K562 (cell line): ENCODE measurements around the gene MOK. TPM values are rescaled to one million over a fixed set of nuclear protein-coding genes. Genes with fewer than 3 reads are reported as not detected.

Experiments
- ATAC-seq: fragments of 200-7000 bp; cut with Tn5 transposase; 3 replicates; pipeline ENCODE4 v1.9.1; 2020; ENCODE audit warnings: moderate library complexity
- BruUV-seq: library from RNA; stranded (reverse); fragments of 400-500 nt; replicated peaks from 2 replicates; lab custom pipeline; 2021; lab: Mats Ljungman, UMichigan
- CTCF ChIA-PET: fragments of 300-600 bp; formaldehyde crosslinking; extraction: SDS; loops from one replicate; lab custom pipeline; 2021; ENCODE audit warnings: low intra/inter-chr PET ratio; lab: Yijun Ruan, JAX
- POLR2A ChIA-PET: fragments of 300-600, 350-650 bp; sonication (Branson Sonifier 250); formaldehyde crosslinking; extraction: SDS; loops from one replicate; lab custom pipeline; 2021; ENCODE audit warnings: antibody characterized with exemption, inconsistent platforms; lab: Yijun Ruan, JAX
- DNase-seq, 4 experiments: peaks; one replicate each; pipeline versions ENCODE4 v3.0.0 to v3.0.0-alpha.2; 2011 to 2018; ENCODE audit warnings: low spot score in 3 of 4, mixed read lengths in 3 of 4; ENCODE audit errors: extremely low read depth in 1 of 4
- FAIRE-seq: peaks from 2 replicates; lab custom pipeline; 2011; peaks lifted over from hg19 to GRCh38; lab: Jason Lieb, UNC
- H2AFZ ChIP-seq: 2 replicates; pipeline ENCODE4 v1.6.0; 2011; ENCODE audit warnings: low read depth, low read length, control low read depth, inconsistent platforms
- H3K27ac ChIP-seq: fragments of 200-600 bp; 3 replicates; pipeline ENCODE4 v1.8.0; 2011; ENCODE audit warnings: low read depth, mild to moderate bottlenecking, control low read depth, inconsistent platforms, low read length, moderate library complexity, mixed read lengths; ENCODE audit errors: extremely low read depth
- H3K27me3 ChIP-seq, 2 experiments: fragments of 300-600 bp in 1 of 2; 2 replicates in 1 of 2; 3 replicates in 1 of 2; pipeline versions ENCODE4 v1.6.0 to v1.8.0; 2011; ENCODE audit warnings: inconsistent platforms in 2 of 2, low read length in 2 of 2, mild to moderate bottlenecking in 1 of 2, mixed read lengths in 1 of 2, moderate library complexity in 1 of 2; ENCODE audit not compliant: control insufficient read depth in 2 of 2, insufficient read depth in 2 of 2
- H3K36me3 ChIP-seq: fragments of 300-600 bp; 3 replicates; pipeline ENCODE4 v1.8.0; 2011; ENCODE audit warnings: mild to moderate bottlenecking, low read length, inconsistent platforms; ENCODE audit not compliant: control insufficient read depth, insufficient read depth
- H3K4me1 ChIP-seq, 2 experiments: fragments of 200-600 bp in 1 of 2; replicated peaks in 1 of 2; 2 replicates in 1 of 2; 3 replicates in 1 of 2; pipeline versions ENCODE4 v1.5.1 to v1.8.0; 2011; ENCODE audit warnings: inconsistent platforms in 2 of 2, low read length in 2 of 2, mild to moderate bottlenecking in 1 of 2, mixed read lengths in 1 of 2, moderate library complexity in 1 of 2; ENCODE audit not compliant: control insufficient read depth in 2 of 2, insufficient read depth in 2 of 2
- H3K4me2 ChIP-seq: 2 replicates; pipeline ENCODE4 v1.6.1; 2011; ENCODE audit warnings: low read length, control low read depth, inconsistent platforms, mixed read lengths; ENCODE audit not compliant: insufficient read depth
- H3K4me3 ChIP-seq: fragments of 200-600 bp; sonication (generic), shearing (Covaris generic); 2 replicates; pipeline ENCODE4 v1.5.1; 2016; ENCODE audit warnings: control low read depth, inconsistent platforms
- H3K79me2 ChIP-seq: fragments of 200-600 bp; 3 replicates; pipeline ENCODE4 v1.8.0; 2011; ENCODE audit warnings: low read length, inconsistent platforms; ENCODE audit not compliant: control insufficient read depth, insufficient read depth
- H3K9ac ChIP-seq, 2 experiments: 2 replicates each; pipeline versions ENCODE4 v1.6.0 to v1.6.1; 2011; ENCODE audit warnings: low read depth in 2 of 2, low read length in 2 of 2, control low read depth in 1 of 2, inconsistent platforms in 1 of 2, mild to moderate bottlenecking in 1 of 2, mixed read lengths in 1 of 2; ENCODE audit not compliant: insufficient read depth in 1 of 2
- H3K9me1 ChIP-seq: one replicate; pipeline ENCODE4 v1.6.0; 2011; ENCODE audit warnings: inconsistent platforms, mild to moderate bottlenecking, low read length, moderate library complexity; ENCODE audit not compliant: control insufficient read depth, insufficient read depth
- H3K9me3 ChIP-seq: replicated peaks from 2 replicates; pipeline ENCODE4 v1.5.1; 2011; ENCODE audit warnings: low read depth, low read length, inconsistent platforms; ENCODE audit not compliant: control insufficient read depth, insufficient read depth
- H4K20me1 ChIP-seq: replicated peaks from 2 replicates; pipeline ENCODE4 v1.6.1; 2011; ENCODE audit warnings: low read length, inconsistent platforms, mixed read lengths; ENCODE audit not compliant: control insufficient read depth, insufficient read depth
- CBFA2T2 ChIP-seq: fragments of 450-650 bp; conservative IDR thresholded peaks from 2 replicates; pipeline ENCODE4 v1.6.1; 2017; ENCODE audit warnings: mild to moderate bottlenecking
- ELK1 ChIP-seq: sonication (generic); formaldehyde crosslinking; IDR thresholded peaks from 2 replicates; pipeline ENCODE4 v1.8.1; 2022; ENCODE audit warnings: missing genetic modification reagents
- HMGXB4 ChIP-seq: sonication (generic); formaldehyde crosslinking; IDR thresholded peaks from 2 replicates; pipeline ENCODE4 v1.8.1; 2023; ENCODE audit warnings: mild to moderate bottlenecking, missing genetic modification reagents
- MCM2 ChIP-seq: fragments of 450-650 bp; IDR thresholded peaks from 2 replicates; pipeline ENCODE4 v1.6.1; 2017; ENCODE audit warnings: low read depth, mild to moderate bottlenecking
- MXD1 ChIP-seq: fragments of 250-450 bp; sonication (Bioruptor Pico); IDR thresholded peaks from 2 replicates; pipeline ENCODE4 v1.8.0; 2021; ENCODE audit warnings: borderline replicate concordance, mild to moderate bottlenecking, moderate library complexity; ENCODE audit not compliant: poor library complexity, severe bottlenecking
- SP1 ChIP-seq: sonication (generic); formaldehyde crosslinking; IDR thresholded peaks from 2 replicates; pipeline ENCODE4 v1.8.1; 2022; ENCODE audit warnings: mild to moderate bottlenecking, missing genetic modification reagents
- SP2 ChIP-seq: IDR thresholded peaks from 2 replicates; pipeline ENCODE4 v1.6.1; 2011; ENCODE audit warnings: mild to moderate bottlenecking, low read depth, low read length, moderate library complexity; ENCODE audit not compliant: poor library complexity, severe bottlenecking; ENCODE audit errors: extremely low read depth
- TAF1 ChIP-seq: IDR thresholded peaks from 2 replicates; pipeline ENCODE4 v1.6.1; 2011; ENCODE audit warnings: mild to moderate bottlenecking, low read length, moderate library complexity; ENCODE audit not compliant: insufficient read depth, control insufficient read depth, severe bottlenecking; ENCODE audit errors: extremely low read depth
- ZNF24 ChIP-seq: fragments of 450-650 bp; IDR thresholded peaks from 2 replicates; pipeline ENCODE4 v1.6.1; 2016
- ZNF668 ChIP-seq: fragments of 250-450 bp; sonication (Bioruptor Pico); IDR thresholded peaks from 2 replicates; pipeline ENCODE4 v1.8.0; 2022; ENCODE audit warnings: mild to moderate bottlenecking, inconsistent platforms
- WGBS: fragments of 100-300 bp; shearing (Covaris generic); methylation state at CpG from one replicate; pipeline ENCODE4 v1.1.6; 2016; ENCODE audit warnings: low coverage, mixed read lengths; ENCODE audit not compliant: insufficient coverage; ENCODE audit errors: missing lambda C conversion rate; 5-methylcytosine and 5-hydroxymethylcytosine counted together
- in situ Hi-C: fragments of 300-500 bp; cut with MboI; formaldehyde crosslinking; loops from 4 replicates; pipeline ENCODE4 v1.15.0; 2018; ENCODE audit warnings: inconsistent platforms, mixed read lengths
- intact Hi-C: fragments of 100-400 bp; cut with micrococcal nuclease; formaldehyde crosslinking; loops from 2 replicates; pipeline ENCODE4 v1.14.2; 2022
- polyA plus RNA-seq, 8 experiments: library from polyadenylated mRNA; depleted of rRNA in 4 of 8; stranded (reverse) in 5 of 8; unstranded in 3 of 8; fragments of >200 nt; fragmentation: Nextera tagmentation in 2 of 8; fragmentation: Illumina TruSeq in 1 of 8; extraction: Ambion mirVana in 2 of 8; extraction: Trizol in 1 of 8; gene quantifications; 2 replicates each; pipeline versions ENCODE4 v1.2.1 to v1.2.3, GENCODE V29; 2011 to 2014; ENCODE audit warnings: inconsistent platforms in 1 of 8, missing spikeins in 1 of 8
- total RNA-seq, 7 experiments: library from RNA; depleted of rRNA in 6 of 7; stranded (reverse); fragments of >200 nt in 6 of 7; fragmentation: Illumina TruSeq in 2 of 7; extraction: Trizol in 2 of 7; gene quantifications; 2 replicates each; pipeline versions ENCODE4 v1.2.1 to v1.2.3, GENCODE V29; 2011 to 2021; ENCODE audit warnings: low replicate concordance in 1 of 7
- TF ChIP-seq, protein P1 (sequence below): IDR thresholded peaks from 3 replicates; pipeline ENCODE4 v1.6.1; 2011; ENCODE audit warnings: borderline replicate concordance, mild to moderate bottlenecking, moderate library complexity; ENCODE audit not compliant: insufficient read length; ENCODE audit errors: extremely low read depth
- TF ChIP-seq, protein P2 (sequence below): fragments of 450-650 bp; IDR thresholded peaks from 2 replicates; pipeline ENCODE4 v1.6.1; 2016

The MOK gene
- total and polyA plus RNA-seq, 9 of the 15 experiments (the other 6 are each of a cell fraction or from before 2014, with no cell fraction given) = 1.3 to 8.4 (median 5.3) TPM

GRCh38 chr14:102321456-102322422 is 16.8 kb upstream of the MOK start:
- in situ Hi-C loops = loop anchor here (10.0 kb wide), 1 partner anchor 193 kb away; no protein-coding TSS in a partner anchor
- no peak overlapping the region; a peak in 1 of 4 replicates for H3K9ac ChIP-seq
- DNase-seq (no peak), FAIRE-seq (no peak), ATAC-seq (no peak)
- H3K4me2 ChIP-seq = no peak overlapping the region
- H3K36me3 ChIP-seq = peaks cover 14% of the 10 kb centered on the region; the same call in 2 of the 3 replicates
- no peak overlapping the region for H3K4me3 ChIP-seq
- H2AFZ ChIP-seq = no peak overlapping the region
- H3K79me2 ChIP-seq = peaks cover 15% of the 10 kb centered on the region
- no peak overlapping the region for H3K27ac ChIP-seq
- no TSS peak for BruUV-seq
- ChIA-PET CTCF (no interaction called here), POLR2A (interaction anchor here (0.5 to 0.7 kb wide), 3 partner anchors 154 to 249 kb away, joined by 3 read pairs; no protein-coding TSS in a partner anchor)
- peaks cover 18 to 24% of the 10 kb centered on the region in 2 experiments; a peak in 4 of 5 replicates for H3K4me1 ChIP-seq
- intact Hi-C loops = no loop called here
- H3K9me3 ChIP-seq = no peaks in the 10 kb centered on the region
- no peaks in the 10 kb centered on the region for H3K9me1 ChIP-seq
- H4K20me1 ChIP-seq = no peaks in the 10 kb centered on the region
- H3K27me3 ChIP-seq = no peaks in the 10 kb centered on the region
- 96% methylated on average over 11 of the region's 12 CpGs for WGBS
- TF ChIP-seq CBFA2T2 = no peak
- TF ChIP-seq ZNF24 = no peak
- no peak for TF ChIP-seq ZNF668
- no peak for TF ChIP-seq MXD1 (CRISPR knock-in tag)
- TF ChIP-seq, protein P1, sequence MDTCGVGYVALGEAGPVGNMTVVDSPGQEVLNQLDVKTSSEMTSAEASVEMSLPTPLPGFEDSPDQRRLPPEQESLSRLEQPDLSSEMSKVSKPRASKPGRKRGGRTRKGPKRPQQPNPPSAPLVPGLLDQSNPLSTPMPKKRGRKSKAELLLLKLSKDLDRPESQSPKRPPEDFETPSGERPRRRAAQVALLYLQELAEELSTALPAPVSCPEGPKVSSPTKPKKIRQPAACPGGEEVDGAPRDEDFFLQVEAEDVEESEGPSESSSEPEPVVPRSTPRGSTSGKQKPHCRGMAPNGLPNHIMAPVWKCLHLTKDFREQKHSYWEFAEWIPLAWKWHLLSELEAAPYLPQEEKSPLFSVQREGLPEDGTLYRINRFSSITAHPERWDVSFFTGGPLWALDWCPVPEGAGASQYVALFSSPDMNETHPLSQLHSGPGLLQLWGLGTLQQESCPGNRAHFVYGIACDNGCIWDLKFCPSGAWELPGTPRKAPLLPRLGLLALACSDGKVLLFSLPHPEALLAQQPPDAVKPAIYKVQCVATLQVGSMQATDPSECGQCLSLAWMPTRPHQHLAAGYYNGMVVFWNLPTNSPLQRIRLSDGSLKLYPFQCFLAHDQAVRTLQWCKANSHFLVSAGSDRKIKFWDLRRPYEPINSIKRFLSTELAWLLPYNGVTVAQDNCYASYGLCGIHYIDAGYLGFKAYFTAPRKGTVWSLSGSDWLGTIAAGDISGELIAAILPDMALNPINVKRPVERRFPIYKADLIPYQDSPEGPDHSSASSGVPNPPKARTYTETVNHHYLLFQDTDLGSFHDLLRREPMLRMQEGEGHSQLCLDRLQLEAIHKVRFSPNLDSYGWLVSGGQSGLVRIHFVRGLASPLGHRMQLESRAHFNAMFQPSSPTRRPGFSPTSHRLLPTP = no peak
- TF ChIP-seq SP1 (CRISPR knock-in tag) = no peak
- TF ChIP-seq HMGXB4 = no peak
- no peak for TF ChIP-seq SP2
- no peak for TF ChIP-seq ELK1 (CRISPR knock-in tag)
- TF ChIP-seq, protein P2, sequence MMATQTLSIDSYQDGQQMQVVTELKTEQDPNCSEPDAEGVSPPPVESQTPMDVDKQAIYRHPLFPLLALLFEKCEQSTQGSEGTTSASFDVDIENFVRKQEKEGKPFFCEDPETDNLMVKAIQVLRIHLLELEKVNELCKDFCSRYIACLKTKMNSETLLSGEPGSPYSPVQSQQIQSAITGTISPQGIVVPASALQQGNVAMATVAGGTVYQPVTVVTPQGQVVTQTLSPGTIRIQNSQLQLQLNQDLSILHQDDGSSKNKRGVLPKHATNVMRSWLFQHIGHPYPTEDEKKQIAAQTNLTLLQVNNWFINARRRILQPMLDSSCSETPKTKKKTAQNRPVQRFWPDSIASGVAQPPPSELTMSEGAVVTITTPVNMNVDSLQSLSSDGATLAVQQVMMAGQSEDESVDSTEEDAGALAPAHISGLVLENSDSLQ = no peak
- no peak for TF ChIP-seq TAF1
- TF ChIP-seq MCM2 = no peak
